Measurements from ENCODE around the gene TEX36. TPM values are rescaled to one million over a fixed set of nuclear protein-coding genes. Genes with fewer than 3 reads are reported as not detected.
"Not testable (repeated sequence)": the region's sequence is repeated elsewhere in the genome, so short reads cannot be mapped to it uniquely, and the experiment has no call there.

Gene TEX36
- total RNA-seq, 4 donors from 2014 or later: not detected

GRCh38 chr10:125662584-125662983 is 20.4 kb downstream of the TEX36 start:
- H3K4me1 ChIP-seq: peaks cover 0 to 7% (median 0%) of the 10 kb centered on the region in 4 donors
- no peak overlapping the region for H3K4me3 ChIP-seq
- no peaks in the 10 kb centered on the region for H3K9me3 ChIP-seq
- no peak for DNase-seq (ENCODE audit: extremely low spot score)
- WGBS: 94% methylated on average over 2 of the region's 2 CpGs
- no peaks in the 10 kb centered on the region for H3K27me3 ChIP-seq
- H3K27ac ChIP-seq (replicated peaks in 1 of 4): no peak overlapping the region
- no peaks in the 10 kb centered on the region for H3K36me3 ChIP-seq
- no peak for TF ChIP-seq CTCF (IDR thresholded peaks at IDR 0.05)
- TF ChIP-seq POLR2AphosphoS5 (IDR thresholded peaks at IDR 0.05): no peak
- TF ChIP-seq EP300 (IDR thresholded peaks at IDR 0.05): no peak
- no peak for TF ChIP-seq POLR2A (IDR thresholded peaks at IDR 0.05; ENCODE audit: low read depth)
- intact Hi-C loops (cut with DNase I): no loop called here

GRCh38 chr10:125661941-125662515 is 20.9 kb downstream of the TEX36 start:
- intact Hi-C loops (cut with DNase I): no loop called here
- no peaks in the 10 kb centered on the region for H3K9me3 ChIP-seq
- DNase-seq (ENCODE audit: extremely low spot score): no peak
- H3K27ac ChIP-seq (replicated peaks in 1 of 4): no peak overlapping the region
- H3K4me1 ChIP-seq: peaks cover 0 to 7% (median 0%) of the 10 kb centered on the region in 4 donors
- H3K4me3 ChIP-seq: no peak overlapping the region
- no peaks in the 10 kb centered on the region for H3K27me3 ChIP-seq
- WGBS: 51% methylated on average over 3 of the region's 7 CpGs
- no peaks in the 10 kb centered on the region for H3K36me3 ChIP-seq
- no peak for TF ChIP-seq POLR2A (IDR thresholded peaks at IDR 0.05; ENCODE audit: low read depth)
- no peak for TF ChIP-seq POLR2AphosphoS5 (IDR thresholded peaks at IDR 0.05)
- no peak for TF ChIP-seq EP300 (IDR thresholded peaks at IDR 0.05)

- no peak for DNase-seq (ENCODE audit: extremely low spot score)
- TF ChIP-seq POLR2AphosphoS5 (IDR thresholded peaks at IDR 0.05) (no peak), EP300 (IDR thresholded peaks at IDR 0.05) (no peak), CTCF (IDR thresholded peaks at IDR 0.05) (no peak), POLR2A (IDR thresholded peaks at IDR 0.05; ENCODE audit: low read depth) (no peak)
- Histone ChIP-seq H3K27ac (replicated peaks in 1 of 4) (no peak overlapping the region), H3K9me3 (no peaks in the 10 kb centered on the region), H3K27me3 (no peaks in the 10 kb centered on the region), H3K4me1 (peaks cover 0 to 7% (median 0%) of the 10 kb centered on the region in 4 donors), H3K4me3 (no peak overlapping the region), H3K36me3 (no peaks in the 10 kb centered on the region)
- intact Hi-C loops (cut with DNase I): no loop called here
- WGBS: 80% methylated on average over 9 of the region's 12 CpGs
Observed at GRCh38 chr10:125661431-125661940, 21.5 kb downstream of the TEX36 start.

- H3K9me3 ChIP-seq: no peaks in the 10 kb centered on the region
- H3K27me3 ChIP-seq: no peaks in the 10 kb centered on the region
- H3K27ac ChIP-seq (replicated peaks in 1 of 4): no peak overlapping the region
- TF ChIP-seq EP300 (IDR thresholded peaks at IDR 0.05): no peak
- TF ChIP-seq CTCF (IDR thresholded peaks at IDR 0.05): no peak
- no peak for TF ChIP-seq POLR2AphosphoS5 (IDR thresholded peaks at IDR 0.05)
- no peak for TF ChIP-seq POLR2A (IDR thresholded peaks at IDR 0.05; ENCODE audit: low read depth)
- H3K36me3 ChIP-seq: no peaks in the 10 kb centered on the region
- H3K4me1 ChIP-seq: peaks cover 0 to 7% (median 0%) of the 10 kb centered on the region in 4 donors
- 87% methylated on average over 1 of the region's 1 CpG for WGBS
- intact Hi-C loops (cut with DNase I): no loop called here
- no peak overlapping the region for H3K4me3 ChIP-seq
- no peak for DNase-seq (ENCODE audit: extremely low spot score)
Observed at GRCh38 chr10:125659071-125659470, 23.9 kb downstream of the TEX36 start.

- H3K36me3 ChIP-seq: no peaks in the 10 kb centered on the region
- DNase-seq (ENCODE audit: extremely low spot score): no peak
- no peaks in the 10 kb centered on the region for H3K9me3 ChIP-seq
- H3K27me3 ChIP-seq: no peaks in the 10 kb centered on the region
- 88% methylated on average over 3 of the region's 3 CpGs for WGBS
- H3K4me1 ChIP-seq: no peaks in the 10 kb centered on the region
- H3K27ac ChIP-seq (replicated peaks in 1 of 4): no peak overlapping the region
- H3K4me3 ChIP-seq: no peak overlapping the region
- intact Hi-C loops (cut with DNase I): no loop called here
- TF ChIP-seq POLR2AphosphoS5 (IDR thresholded peaks at IDR 0.05): no peak
- TF ChIP-seq EP300 (IDR thresholded peaks at IDR 0.05): no peak
- no peak for TF ChIP-seq CTCF (IDR thresholded peaks at IDR 0.05)
- TF ChIP-seq POLR2A (IDR thresholded peaks at IDR 0.05; ENCODE audit: low read depth): no peak
Observed at GRCh38 chr10:125656523-125656922, 26.4 kb downstream of the TEX36 start.

- DNase-seq (ENCODE audit: extremely low spot score); intact Hi-C loops (cut with DNase I); H3K4me3 ChIP-seq; H3K27ac ChIP-seq (replicated peaks in 1 of 4); H3K36me3 ChIP-seq; H3K27me3 ChIP-seq; H3K4me1 ChIP-seq: not testable (repeated sequence)
- WGBS: 100% methylated on average over 1 of the region's 2 CpGs
- peaks cover 0 to 13% (median 2%) of the 10 kb centered on the region in 4 donors for H3K9me3 ChIP-seq
Observed at GRCh38 chr10:125653113-125653512, 29.9 kb downstream of the TEX36 start.

All from esophagus muscularis mucosa (tissue), 4 donors.